Measurements from ENCODE around the gene SLC39A13. TPM values are rescaled to one million over a fixed set of nuclear protein-coding genes. Genes with fewer than 3 reads are reported as not detected.

The SLC39A13 gene
- total RNA-seq, 1 experiment from 2014 or later = 29.2 TPM

GRCh38 chr11:47398551-47398950 lies 9.8 kb upstream of the SLC39A13 start:
- Histone ChIP-seq H3K27me3 (ENCODE audit: insufficient read depth, low read length) (no peaks in the 10 kb centered on the region), H2BK12ac (ENCODE audit: insufficient read length, low read depth, low read length) (no peak overlapping the region), H3T11ph (ENCODE audit: low read length) (no peak overlapping the region), H3K14ac (ENCODE audit: insufficient read depth, low read length) (no peak overlapping the region; the same call in 1 of the 2 replicates), H4K20me1 (ENCODE audit: control insufficient read depth, insufficient read depth, insufficient read length) (no peaks in the 10 kb centered on the region), H3K18ac (ENCODE audit: insufficient read length, low read depth, low read length) (no peak overlapping the region), H2BK120ac (ENCODE audit: low read depth, low read length, poor library complexity, severe bottlenecking) (no peak overlapping the region), H3K9me3 (ENCODE audit: control insufficient read depth, low read depth, low read length) (no peaks in the 10 kb centered on the region), H4K5ac (ENCODE audit: insufficient read length, low read depth, low read length) (no peak overlapping the region), H4K91ac (ENCODE audit: insufficient read length, low read depth, low read length) (no peak overlapping the region), H2BK5ac (ENCODE audit: insufficient read length, low read length) (no peak overlapping the region), H3K4ac (ENCODE audit: low read depth, low read length) (no peak overlapping the region), H3K23ac (ENCODE audit: insufficient read length, low read depth, low read length) (no peak overlapping the region), H3K9ac (ENCODE audit: extremely low read depth, insufficient read length, low read length) (no peak overlapping the region), H3K4me1 (ENCODE audit: insufficient read depth, low read length) (peaks cover 3% of the 10 kb centered on the region), H3K56ac (ENCODE audit: insufficient read length, low read depth, low read length) (no peak overlapping the region), H2AFZ (ENCODE audit: low read length) (no peak overlapping the region), H3K4me2 (ENCODE audit: insufficient read depth, insufficient read length, low read length) (no peak overlapping the region), H3K27ac (ENCODE audit: insufficient read length, low read depth, low read length) (no peak overlapping the region), H3K23me2 (ENCODE audit: insufficient read length, low read depth, low read length, poor library complexity, severe bottlenecking) (peaks cover 4% of the 10 kb centered on the region), H4K8ac (replicated peaks; ENCODE audit: insufficient read length, low read depth, low read length) (no peak overlapping the region), H3K79me1 (ENCODE audit: insufficient read depth, low read depth, low read length, poor library complexity, severe bottlenecking) (no peaks in the 10 kb centered on the region), H2BK20ac (ENCODE audit: low read depth, low read length, poor library complexity, severe bottlenecking) (no peak overlapping the region), H2AK5ac (ENCODE audit: insufficient read length, low read length) (no peak overlapping the region), H2BK15ac (ENCODE audit: low read depth, low read length) (no peak overlapping the region), H3K79me2 (ENCODE audit: insufficient read depth, low read length) (no peaks in the 10 kb centered on the region)
- H3K27me3 Mint-ChIP-seq (ENCODE audit: low read depth) = no peaks in the 10 kb centered on the region; the same call in 1 of the 2 replicates
- H3K4me1 Mint-ChIP-seq = peaks cover 27 to 35% of the 10 kb centered on the region in 2 experiments
- peak overlapping the region in 1 of 3 experiments; percentile 83; a peak in 2 of 7 replicates for H3K27ac Mint-ChIP-seq
- WGBS (ENCODE audit: extremely low coverage, insufficient read length, low lambda C conversion rate) = no CpG with 5 or more reads among the region's 1 CpG
- H3K9me3 Mint-ChIP-seq = no peaks in the 10 kb centered on the region
- H3K4me3 Mint-ChIP-seq = peak overlapping the region in 1 of 2 experiments; percentile 47; a peak in 3 of 5 replicates
- TF ChIP-seq CTCF (conservative IDR thresholded peaks at IDR 0.05) = no peak
- peak; percentile 35 for DNase-seq
- H3K36me3 Mint-ChIP-seq (ENCODE audit: insufficient read depth in 1 of 3, low read depth in 3 of 3) = no peaks in the 10 kb centered on the region
